Immature natural killer cell (primary cell): ENCODE results near the gene MPPED1. TPM values are rescaled to one million over a fixed set of nuclear protein-coding genes. Genes with fewer than 3 reads are reported as not detected.
A peak's percentile ranks its signal among the peaks of the same experiment; 100 is the strongest.

Experiments
- DNase-seq, 3 donors: peaks; one replicate each; pipeline ENCODE4 v3.0.0; 2022; ENCODE audit warnings: mixed read lengths in 1 of 3
- H3K27ac Mint-ChIP-seq, 6 donors: one replicate each; pipeline ENCODE4 v1.8.0; 2020; ENCODE audit warnings: mixed read lengths in 6 of 6, mild to moderate bottlenecking in 5 of 6, inconsistent platforms in 4 of 6, moderate library complexity in 3 of 6
- H3K27me3 Mint-ChIP-seq, 3 donors: one replicate each; pipeline ENCODE4 v1.8.0; 2020 to 2021; ENCODE audit warnings: low read depth in 3 of 3, mild to moderate bottlenecking in 3 of 3, mixed read lengths in 3 of 3, moderate library complexity in 3 of 3, inconsistent platforms in 1 of 3
- H3K36me3 Mint-ChIP-seq, 3 donors: one replicate each; pipeline ENCODE4 v1.8.0; 2020; ENCODE audit warnings: mixed read lengths in 3 of 3, inconsistent platforms in 2 of 3, mild to moderate bottlenecking in 2 of 3
- H3K4me1 Mint-ChIP-seq, 2 donors: one replicate each; pipeline ENCODE4 v1.8.0; 2020; ENCODE audit warnings: inconsistent platforms in 2 of 2, mild to moderate bottlenecking in 2 of 2, mixed read lengths in 2 of 2, moderate library complexity in 1 of 2
- H3K4me3 Mint-ChIP-seq, 5 donors: one replicate each; pipeline ENCODE4 v1.8.0; 2020; ENCODE audit warnings: mild to moderate bottlenecking in 5 of 5, mixed read lengths in 5 of 5, inconsistent platforms in 3 of 5, moderate library complexity in 3 of 5
- H3K9me3 Mint-ChIP-seq, 6 donors: one replicate each; pipeline ENCODE4 v1.8.0; 2020; ENCODE audit warnings: mild to moderate bottlenecking in 6 of 6, mixed read lengths in 6 of 6, inconsistent platforms in 4 of 6, moderate library complexity in 3 of 6
- polyA plus RNA-seq, 3 donors: library from polyadenylated mRNA; unstranded; fragments of 300-500 nt; fragmentation: Illumina TruSeq; gene quantifications; one replicate each; pipeline ENCODE4 v1.2.3, GENCODE V29; 2021

The MPPED1 gene
- polyA plus RNA-seq, 3 donors from 2014 or later: not detected

- DNase-seq: no peak
- Mint-ChIP-seq H3K36me3 (no peaks in the 10 kb centered on the region), H3K27me3 (peaks cover 2 to 11% (median 10%) of the 10 kb centered on the region in 3 donors), H3K9me3 (no peaks in the 10 kb centered on the region), H3K4me1 (no peaks in the 10 kb centered on the region), H3K4me3 (no peak overlapping the region), H3K27ac (no peak overlapping the region)
Measured at GRCh38 chr22:43434928-43435311, 23.1 kb downstream of the MPPED1 start.

DNA sequence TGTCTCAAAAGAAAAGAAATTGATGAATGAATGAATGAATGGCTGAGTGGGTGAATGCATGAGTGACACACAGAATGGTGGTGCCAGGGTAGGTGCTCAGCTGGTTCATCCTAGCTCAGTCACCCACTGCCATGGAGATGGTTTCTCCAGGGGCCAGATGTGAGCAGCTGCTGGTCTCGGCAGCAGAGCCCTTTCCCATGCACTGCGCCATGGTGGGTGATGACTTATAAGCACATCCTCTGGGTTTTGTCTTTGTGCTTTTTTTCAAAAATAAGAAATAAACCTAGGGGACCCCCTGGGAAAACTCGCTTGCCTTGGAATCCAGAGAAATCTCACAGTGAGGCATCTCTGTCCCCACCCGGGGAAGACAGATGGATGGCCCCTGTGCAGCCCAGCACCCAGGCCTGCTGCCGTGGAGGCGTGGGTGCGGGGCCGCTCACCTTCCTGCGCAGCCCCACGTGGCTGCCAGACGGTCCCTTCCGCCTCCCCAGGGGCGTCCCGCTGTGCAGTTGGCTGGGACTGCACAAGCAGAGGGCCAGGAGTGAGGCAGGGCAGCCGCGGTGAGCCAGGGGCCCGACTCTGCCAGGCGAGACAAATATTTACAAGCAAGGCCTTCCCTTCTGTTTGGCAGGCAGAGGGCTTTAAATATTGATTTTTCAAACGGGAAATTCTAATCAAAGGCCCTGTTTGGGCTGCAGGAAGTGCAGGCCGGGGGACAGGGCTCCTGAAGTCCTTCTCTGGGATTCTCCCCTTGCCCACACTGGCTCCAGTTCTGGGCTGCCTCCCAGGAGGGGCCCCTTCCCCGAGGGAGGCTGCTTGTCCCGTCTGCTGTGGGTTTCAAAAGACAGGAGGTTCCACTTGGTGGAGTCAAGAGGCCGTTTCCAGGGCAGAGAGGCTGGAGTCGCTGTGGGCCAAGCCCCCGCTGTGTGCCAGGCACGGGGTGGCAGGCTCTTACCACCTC is 24.3 kb downstream of the MPPED1 start:
- Mint-ChIP-seq H3K27me3 (peaks cover 2 to 10% (median 8%) of the 10 kb centered on the region in 3 donors), H3K9me3 (no peaks in the 10 kb centered on the region), H3K36me3 (no peaks in the 10 kb centered on the region)

GRCh38 chr22:43436868-43437267 is 25.1 kb downstream of the MPPED1 start:
- Mint-ChIP-seq H3K27ac (no peak overlapping the region), H3K27me3 (peaks cover 3 to 12% (median 6%) of the 10 kb centered on the region in 3 donors)

More for the DNA sequence above, 24.3 kb downstream of the MPPED1 start:
- H3K4me3 Mint-ChIP-seq: no peak overlapping the region
- no peaks in the 10 kb centered on the region for H3K4me1 Mint-ChIP-seq
- no peak overlapping the region for H3K27ac Mint-ChIP-seq
- DNase-seq: no peak

GRCh38 chr22:43437871-43438475 is 26.2 kb downstream of the MPPED1 start:
- Mint-ChIP-seq H3K27me3 (peaks cover 3 to 13% (median 6%) of the 10 kb centered on the region in 3 donors), H3K9me3 (no peaks in the 10 kb centered on the region), H3K27ac (no peak overlapping the region), H3K4me3 (no peak overlapping the region), H3K36me3 (no peaks in the 10 kb centered on the region), H3K4me1 (no peaks in the 10 kb centered on the region)
- no peak for DNase-seq

More at GRCh38 chr22:43436868-43437267, 25.1 kb downstream of the MPPED1 start:
- Mint-ChIP-seq H3K4me3 (no peak overlapping the region), H3K4me1 (no peaks in the 10 kb centered on the region), H3K36me3 (no peaks in the 10 kb centered on the region), H3K9me3 (no peaks in the 10 kb centered on the region)
- no peak for DNase-seq

GRCh38 chr22:43438666-43439347 is 27.0 kb downstream of the MPPED1 start:
- DNase-seq: no peak
- Mint-ChIP-seq H3K4me1 (no peaks in the 10 kb centered on the region), H3K36me3 (no peaks in the 10 kb centered on the region), H3K9me3 (no peaks in the 10 kb centered on the region), H3K27me3 (peaks cover 5 to 15% (median 6%) of the 10 kb centered on the region in 3 donors), H3K4me3 (no peak overlapping the region), H3K27ac (no peak overlapping the region)

- Mint-ChIP-seq H3K4me3 (no peak overlapping the region), H3K27me3 (peaks cover 5 to 13% (median 6%) of the 10 kb centered on the region in 3 donors), H3K27ac (no peak overlapping the region), H3K4me1 (no peaks in the 10 kb centered on the region), H3K36me3 (no peaks in the 10 kb centered on the region), H3K9me3 (no peaks in the 10 kb centered on the region)
- DNase-seq: no peak
Measured at GRCh38 chr22:43439368-43440103, 27.7 kb downstream of the MPPED1 start.

DNA sequence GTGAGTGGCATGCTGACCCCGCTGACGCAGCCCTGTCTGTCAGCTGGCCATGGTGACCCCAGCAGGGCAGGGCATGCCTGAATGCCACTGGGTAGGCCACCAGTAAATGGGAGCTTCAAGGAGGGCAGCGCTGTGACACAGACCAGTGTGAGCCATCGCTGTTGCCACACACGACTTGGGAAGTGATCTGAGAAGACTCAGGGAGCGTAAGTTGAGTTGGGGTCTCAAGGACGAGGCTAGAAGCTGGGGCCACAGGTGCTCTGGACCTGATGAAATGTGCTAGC is 28.2 kb downstream of the MPPED1 start:
- Mint-ChIP-seq H3K27me3 (peaks cover 5 to 13% (median 6%) of the 10 kb centered on the region in 3 donors), H3K4me1 (no peaks in the 10 kb centered on the region), H3K9me3 (no peaks in the 10 kb centered on the region), H3K4me3 (no peak overlapping the region), H3K27ac (no peak overlapping the region), H3K36me3 (no peaks in the 10 kb centered on the region)
- DNase-seq: no peak

- Mint-ChIP-seq H3K27ac (no peak overlapping the region), H3K27me3 (peaks cover 3 to 13% (median 4%) of the 10 kb centered on the region in 3 donors), H3K4me3 (no peak overlapping the region), H3K36me3 (no peaks in the 10 kb centered on the region), H3K9me3 (no peaks in the 10 kb centered on the region), H3K4me1 (no peaks in the 10 kb centered on the region)
- no peak for DNase-seq
Measured at GRCh38 chr22:43440556-43440955, 28.7 kb downstream of the MPPED1 start.

GRCh38 chr22:43441216-43441615 is 29.4 kb downstream of the MPPED1 start:
- Mint-ChIP-seq H3K9me3 (no peaks in the 10 kb centered on the region), H3K27me3 (peaks cover 3 to 13% (median 4%) of the 10 kb centered on the region in 3 donors), H3K36me3 (no peaks in the 10 kb centered on the region), H3K4me3 (no peak overlapping the region), H3K27ac (no peak overlapping the region), H3K4me1 (no peaks in the 10 kb centered on the region)
- no peak for DNase-seq

DNA sequence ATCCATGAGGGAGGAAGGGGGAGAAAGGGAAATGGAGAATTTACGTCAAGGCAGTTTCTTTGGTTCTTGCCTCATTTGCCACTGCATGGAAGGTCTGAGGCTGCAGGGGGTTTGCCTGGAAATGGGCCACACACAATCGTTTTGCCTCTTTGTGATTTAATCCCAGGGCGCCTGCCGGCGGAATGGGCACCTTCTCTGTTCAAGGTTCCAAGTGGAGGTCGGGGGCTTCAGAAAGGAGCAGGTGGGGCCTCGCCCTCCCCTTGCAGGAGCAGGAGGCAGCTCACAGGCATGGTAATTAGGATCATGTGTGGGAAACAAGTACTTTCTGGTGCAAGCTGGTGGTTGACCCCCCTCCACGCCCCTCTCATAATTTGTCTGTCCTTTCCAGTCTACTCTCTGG is 29.9 kb downstream of the MPPED1 start:
- DNase-seq: no peak
- no peaks in the 10 kb centered on the region for H3K4me1 Mint-ChIP-seq
- H3K36me3 Mint-ChIP-seq: no peaks in the 10 kb centered on the region
- H3K27ac Mint-ChIP-seq: peak overlapping the region in 1 of 6 donors; percentile 42
- no peak overlapping the region for H3K4me3 Mint-ChIP-seq
- H3K9me3 Mint-ChIP-seq: peaks cover 0 to 2% (median 0%) of the 10 kb centered on the region in 6 donors
- H3K27me3 Mint-ChIP-seq: peaks cover 3 to 13% (median 4%) of the 10 kb centered on the region in 3 donors

DNA sequence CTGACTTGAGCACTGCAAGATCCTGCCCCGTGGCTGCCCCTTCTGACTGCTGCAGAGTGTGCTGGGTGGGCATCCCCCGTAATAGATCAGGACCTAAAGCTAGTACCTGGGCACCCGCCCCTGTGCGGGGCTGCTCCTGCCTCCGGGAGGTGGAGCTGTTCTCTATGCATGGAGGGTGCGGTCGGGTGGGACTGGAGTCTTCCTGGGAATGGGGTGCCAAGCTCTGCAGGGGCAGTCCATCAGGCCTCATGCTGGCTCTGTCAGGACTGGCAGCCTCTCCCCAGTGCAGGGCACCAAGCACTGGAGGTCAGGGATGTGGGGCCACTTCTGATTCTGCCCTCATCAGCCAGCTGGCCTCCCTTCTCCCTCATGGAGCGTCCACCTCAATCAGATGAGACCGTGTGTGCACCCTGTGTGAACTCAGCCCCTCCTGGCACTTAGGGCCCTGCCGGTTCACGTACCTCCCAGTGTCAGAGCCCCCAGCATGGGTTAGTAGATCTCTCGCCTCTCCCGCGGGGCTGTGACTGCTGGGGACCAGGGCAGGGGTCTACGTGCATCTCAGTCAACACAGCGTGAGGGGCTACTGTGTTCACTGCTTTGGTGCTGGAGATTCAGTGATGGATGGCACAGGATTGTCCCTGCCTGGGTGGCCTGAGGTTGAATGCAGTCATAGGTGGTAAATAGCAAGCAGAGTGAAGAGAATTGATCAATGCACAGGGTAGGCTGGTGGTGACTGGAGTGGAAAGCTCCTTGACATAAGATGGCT is 30.8 kb downstream of the MPPED1 start:
- DNase-seq: no peak
- H3K9me3 Mint-ChIP-seq: peaks cover 0 to 2% (median 0%) of the 10 kb centered on the region in 6 donors
- H3K36me3 Mint-ChIP-seq: no peaks in the 10 kb centered on the region
- H3K4me1 Mint-ChIP-seq: no peaks in the 10 kb centered on the region
- no peak overlapping the region for H3K27ac Mint-ChIP-seq
- no peak overlapping the region for H3K4me3 Mint-ChIP-seq
- peaks cover 3 to 14% (median 4%) of the 10 kb centered on the region in 3 donors for H3K27me3 Mint-ChIP-seq

- H3K4me3 Mint-ChIP-seq: no peak overlapping the region
- H3K36me3 Mint-ChIP-seq: no peaks in the 10 kb centered on the region
- no peak for DNase-seq
- H3K27me3 Mint-ChIP-seq: peaks cover 3 to 12% (median 4%) of the 10 kb centered on the region in 3 donors
- H3K9me3 Mint-ChIP-seq: peaks cover 0 to 2% (median 0%) of the 10 kb centered on the region in 6 donors
- no peak overlapping the region for H3K27ac Mint-ChIP-seq
- no peaks in the 10 kb centered on the region for H3K4me1 Mint-ChIP-seq
Measured at GRCh38 chr22:43443152-43443471, 31.3 kb downstream of the MPPED1 start.
